GM18861 (cell line): Measurements from ENCODE around the gene RPS27L.
"Not testable (repeated sequence)": the region's sequence is repeated elsewhere in the genome, so short reads cannot be mapped to it uniquely, and the experiment has no call there.

ENCODE experiments used
- ATAC-seq: cut with Tn5 transposase; IDR thresholded peaks from one replicate; pipeline ENCODE4 v1.9.1; 2021; ENCODE audit not compliant: unreplicated experiment

Gene RPS27L

DNA sequence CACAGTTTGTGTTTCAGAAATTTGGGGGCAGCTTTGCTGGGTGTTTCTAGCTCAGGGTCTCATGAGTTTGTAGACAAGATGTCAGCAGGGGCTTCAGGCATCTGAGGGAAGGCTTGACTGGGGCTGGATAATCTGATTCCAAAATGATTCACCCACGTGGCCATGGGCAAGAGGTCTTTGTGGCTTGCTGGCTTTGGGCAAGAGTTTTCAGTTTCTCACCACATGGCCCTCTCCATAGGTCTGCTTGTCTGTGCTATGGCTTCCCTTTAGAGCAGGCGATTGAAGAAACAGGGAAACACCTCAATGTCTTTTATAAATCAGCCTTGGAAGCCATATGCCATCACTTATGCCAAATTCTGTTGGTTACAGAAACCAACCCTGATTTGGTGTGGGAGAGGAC is 11.9 kb downstream of the RPS27L start:
- no peak for ATAC-seq

DNA sequence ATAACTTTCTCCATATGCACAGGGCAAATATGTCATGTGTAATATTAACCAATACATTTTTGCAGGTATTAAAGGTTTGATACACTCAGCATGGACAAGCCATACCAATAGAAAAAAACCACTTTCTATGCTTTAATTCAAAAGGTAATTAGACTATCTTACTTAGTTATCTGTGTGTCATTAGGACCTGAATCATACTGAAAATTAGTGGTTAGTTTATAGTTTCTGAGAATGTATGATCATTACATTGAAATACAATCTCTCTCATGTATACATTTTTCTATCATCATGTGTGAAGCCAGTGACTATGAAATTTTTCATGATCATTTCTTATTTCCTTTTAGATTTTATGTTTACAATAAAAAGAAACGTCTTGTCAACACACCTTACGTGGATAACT is 16.3 kb downstream of the RPS27L start:
- no peak for ATAC-seq

DNA sequence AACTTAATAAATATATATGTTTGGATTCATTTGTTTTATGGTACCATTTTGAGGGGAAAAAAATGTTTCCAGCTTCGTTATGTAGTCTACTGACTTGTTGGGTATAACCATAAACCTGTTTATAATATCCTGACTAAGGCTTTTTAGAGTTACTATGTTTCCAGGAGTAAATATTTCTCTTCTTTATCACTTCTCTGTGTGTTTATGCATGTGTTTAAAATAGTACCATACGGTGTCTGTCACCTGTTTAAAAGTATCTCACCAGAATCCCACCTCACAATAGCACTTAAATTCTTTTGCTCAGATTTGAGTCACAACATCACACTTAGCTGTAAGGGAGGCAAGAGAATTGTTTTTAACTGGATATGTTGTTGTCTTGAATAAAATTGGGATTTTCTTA is 20.5 kb downstream of the RPS27L start:
- no peak for ATAC-seq

DNA sequence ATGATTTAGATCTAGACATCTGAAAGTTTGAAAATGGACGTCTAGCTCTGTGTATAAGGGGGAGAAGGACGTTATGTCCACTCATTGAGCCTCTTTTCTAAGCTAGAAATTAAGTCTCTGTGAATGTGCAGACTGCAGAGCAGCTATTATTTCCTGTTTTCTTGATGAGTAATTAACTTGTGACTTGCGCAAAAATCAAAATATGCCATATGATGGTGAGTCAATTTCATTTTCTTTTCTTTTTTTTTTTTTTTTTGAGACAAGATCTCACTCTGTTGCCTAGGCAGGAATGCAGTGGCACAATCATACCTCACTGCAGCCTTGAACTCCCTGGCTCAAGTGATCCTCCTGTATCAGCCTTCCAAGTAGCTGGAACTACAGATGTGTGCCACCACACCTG is 21.5 kb downstream of the RPS27L start:
- no peak for ATAC-seq

DNA sequence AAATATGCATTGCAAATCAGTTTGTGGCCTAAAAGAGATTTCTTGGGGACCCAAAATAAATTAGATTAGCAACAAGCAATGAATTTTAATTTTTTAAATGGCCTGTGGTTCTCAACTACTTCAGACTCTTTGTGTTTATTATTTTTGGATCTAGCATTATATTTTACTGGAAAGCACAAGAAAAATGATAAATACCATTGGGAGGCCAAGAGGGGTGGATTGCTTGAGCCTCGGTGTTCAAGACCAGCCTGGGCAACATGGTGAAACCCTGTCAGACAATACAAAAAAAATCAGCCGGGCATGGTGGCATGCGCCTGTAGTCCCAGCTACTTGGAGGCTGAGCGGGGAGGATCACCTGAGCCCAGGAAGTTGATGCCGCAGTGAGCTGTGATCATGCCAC is 22.0 kb downstream of the RPS27L start:
- no peak for ATAC-seq

DNA sequence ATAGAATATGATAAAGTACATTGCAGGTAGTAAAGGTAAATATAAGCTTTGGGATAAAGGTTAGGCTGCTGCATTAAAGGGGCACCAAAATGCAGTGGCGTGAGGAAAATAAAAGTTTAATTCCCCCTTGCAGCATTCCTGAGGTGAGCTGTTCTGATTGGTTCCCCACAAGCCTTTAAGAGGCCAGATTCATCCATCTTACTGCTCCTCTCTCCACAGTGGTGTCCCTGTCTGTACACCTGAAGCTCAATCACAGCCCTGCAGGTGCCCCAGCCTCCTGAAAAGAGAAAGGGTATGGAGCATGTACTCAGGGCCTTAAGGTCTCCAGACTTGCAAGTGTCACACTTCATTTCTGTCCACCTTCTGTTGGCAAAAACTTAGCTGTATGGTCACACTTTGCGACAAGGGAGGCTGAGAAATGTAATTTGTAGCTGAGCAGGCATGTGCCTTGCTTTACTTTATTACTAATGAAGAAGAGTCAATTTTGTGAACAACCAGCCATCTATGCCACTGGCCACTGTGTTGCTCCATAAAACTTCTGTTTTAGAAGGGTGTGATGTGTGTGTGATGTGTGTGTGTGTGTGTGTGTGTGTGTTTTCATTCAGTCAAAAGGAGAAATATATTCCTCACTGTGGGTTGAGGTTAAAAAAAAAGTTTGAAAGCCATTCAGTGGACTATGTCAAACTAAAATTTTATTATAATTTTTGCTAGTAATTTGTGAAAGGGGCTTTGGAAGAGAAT is 22.9 kb downstream of the RPS27L start:
- ATAC-seq: no peak

DNA sequence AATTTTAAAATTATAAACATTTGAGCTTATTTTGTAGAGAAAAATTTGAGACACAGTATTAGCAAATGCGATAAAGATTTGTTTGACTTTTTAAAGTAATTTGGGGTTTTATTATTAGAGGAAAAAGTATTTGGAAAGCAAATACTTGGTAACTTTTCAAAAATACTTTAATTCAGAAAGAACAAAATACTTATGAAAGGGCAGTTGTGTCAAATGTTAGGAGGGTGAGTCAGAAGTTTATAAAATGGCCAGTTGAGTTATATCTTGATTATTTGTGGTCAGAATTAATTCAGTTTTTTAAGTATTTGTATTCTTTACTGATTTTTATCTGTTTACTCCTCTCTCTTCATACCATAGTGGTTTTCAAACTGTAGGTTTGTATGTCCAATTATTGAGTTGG is 23.5 kb downstream of the RPS27L start:
- ATAC-seq: no peak

DNA sequence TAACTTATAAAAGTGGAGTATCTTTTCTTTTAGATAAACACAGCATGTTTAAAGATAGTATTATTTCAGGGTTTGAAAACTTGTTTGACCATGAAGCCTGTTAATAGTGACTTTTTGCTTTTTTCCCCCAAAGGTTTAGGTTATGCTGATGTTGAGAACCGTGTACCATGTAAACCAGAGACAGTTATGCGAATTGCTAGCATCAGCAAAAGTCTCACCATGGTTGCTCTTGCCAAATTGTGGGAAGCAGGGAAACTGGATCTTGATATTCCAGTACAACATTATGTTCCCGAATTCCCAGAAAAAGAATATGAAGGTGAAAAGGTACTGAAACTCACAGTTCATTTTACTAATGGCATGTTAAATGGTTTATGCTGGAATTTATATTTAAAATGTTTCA is 30.6 kb downstream of the RPS27L start:
- ATAC-seq: no peak

DNA sequence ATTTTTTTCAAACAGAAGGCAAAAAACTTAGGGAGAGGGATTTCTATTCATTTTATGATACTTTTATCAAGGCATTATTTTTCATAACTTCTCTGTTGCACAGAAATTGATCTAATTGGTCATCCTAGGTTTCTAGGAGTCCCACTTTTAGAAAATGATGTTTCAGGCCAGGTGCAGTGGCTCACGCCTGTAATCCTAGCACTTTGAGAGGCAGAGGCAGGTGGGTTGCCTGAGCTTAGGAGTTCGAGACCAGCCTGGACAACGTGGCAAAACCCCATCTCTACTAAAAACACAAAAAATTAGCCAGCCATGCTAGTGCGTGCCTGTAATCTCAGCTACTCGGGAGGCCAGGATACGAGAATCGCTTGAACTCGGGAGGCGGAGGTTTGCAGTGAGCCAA is 32.8 kb downstream of the RPS27L start:
- no peak for ATAC-seq

DNA sequence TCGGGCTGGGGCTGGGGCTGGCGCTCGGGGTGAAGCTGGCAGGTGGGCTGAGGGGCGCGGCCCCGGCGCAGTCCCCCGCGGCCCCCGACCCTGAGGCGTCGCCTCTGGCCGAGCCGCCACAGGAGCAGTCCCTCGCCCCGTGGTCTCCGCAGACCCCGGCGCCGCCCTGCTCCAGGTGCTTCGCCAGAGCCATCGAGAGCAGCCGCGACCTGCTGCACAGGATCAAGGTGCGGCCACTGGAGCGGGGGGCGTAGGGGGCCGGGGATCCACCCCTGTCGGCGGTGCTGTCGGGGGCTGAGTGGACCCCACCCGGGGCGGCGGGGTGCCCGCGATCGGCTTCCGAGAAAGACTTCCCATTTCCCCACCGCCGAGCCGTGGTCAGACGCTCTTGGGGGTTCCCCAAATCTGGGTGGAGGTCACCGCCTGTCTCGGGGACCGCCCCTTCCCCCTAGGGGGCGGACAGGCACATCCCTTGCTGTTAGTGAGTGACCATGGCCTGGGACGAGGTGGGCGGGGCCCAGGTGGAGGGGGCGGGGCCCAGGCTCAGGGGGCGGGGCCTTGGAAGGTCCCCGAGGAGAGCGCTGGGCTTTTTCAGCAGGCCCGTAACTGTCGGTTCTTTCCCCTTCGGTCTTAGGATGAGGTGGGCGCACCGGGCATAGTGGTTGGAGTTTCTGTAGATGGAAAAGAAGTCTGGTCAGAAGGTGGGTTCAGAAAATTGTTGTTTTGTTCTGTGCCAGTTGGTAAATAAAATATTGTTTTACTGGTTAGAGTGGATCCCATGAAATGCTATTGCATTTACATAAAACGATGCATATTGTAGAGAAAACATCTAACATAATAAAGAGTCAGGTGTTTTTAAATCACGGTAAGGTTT is 35.0 kb downstream of the RPS27L start:
- peak; percentile 79 for ATAC-seq

DNA sequence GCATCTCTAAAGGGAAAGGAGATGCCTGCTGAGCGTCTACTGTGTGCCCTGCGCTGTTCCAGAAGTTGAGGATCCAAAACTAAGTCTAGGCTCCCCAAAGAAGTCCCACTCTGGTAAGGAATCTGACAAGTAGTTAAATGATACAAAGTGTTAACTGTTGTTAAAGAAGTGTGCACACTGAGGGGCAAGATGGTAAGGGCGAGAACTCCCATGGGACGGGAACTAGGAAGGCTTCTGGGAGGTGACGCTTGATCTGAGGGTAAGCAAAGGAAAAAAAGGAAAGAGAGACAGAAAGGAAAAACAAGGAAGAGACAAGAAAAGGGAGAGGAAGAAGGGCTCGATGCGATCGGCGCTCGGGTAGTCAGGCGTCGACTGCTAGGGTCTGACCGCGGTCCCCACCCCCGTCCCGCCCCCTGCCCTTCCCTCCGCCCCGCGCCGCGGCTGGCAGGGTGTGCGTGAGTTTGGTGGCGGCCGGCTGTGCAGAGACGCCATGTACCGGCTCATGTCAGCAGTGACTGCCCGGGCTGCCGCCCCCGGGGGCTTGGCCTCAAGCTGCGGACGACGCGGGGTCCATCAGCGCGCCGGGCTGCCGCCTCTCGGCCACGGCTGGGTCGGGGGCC is 35.8 kb downstream of the RPS27L start, which contains the start of gene LACTB:
LACTB (plus strand) TSS at position 480 of the 620 bp plus-strand sequence; CDS start at position 491, 11 bp downstream.
- ATAC-seq: peak; percentile 51

DNA sequence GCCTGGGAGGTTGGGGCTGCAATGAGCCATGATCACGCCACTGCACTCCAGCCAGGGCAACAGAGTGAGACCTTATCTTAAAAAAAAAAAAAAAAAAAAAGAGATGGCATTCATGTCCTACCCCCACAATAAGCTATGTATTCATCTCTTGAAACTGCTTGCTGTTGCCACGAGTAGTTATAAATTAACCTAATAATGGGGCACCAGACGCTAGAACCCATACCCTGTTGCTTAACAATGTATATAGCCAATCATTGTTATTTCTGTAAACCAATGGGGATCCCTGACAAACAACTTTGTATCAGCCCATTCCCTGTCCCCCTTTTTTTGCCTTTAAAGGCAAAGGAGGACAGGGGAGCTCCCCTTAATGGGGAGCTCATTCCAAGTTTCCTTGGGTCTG is 38.4 kb downstream of the RPS27L start:
- ATAC-seq: no peak

DNA sequence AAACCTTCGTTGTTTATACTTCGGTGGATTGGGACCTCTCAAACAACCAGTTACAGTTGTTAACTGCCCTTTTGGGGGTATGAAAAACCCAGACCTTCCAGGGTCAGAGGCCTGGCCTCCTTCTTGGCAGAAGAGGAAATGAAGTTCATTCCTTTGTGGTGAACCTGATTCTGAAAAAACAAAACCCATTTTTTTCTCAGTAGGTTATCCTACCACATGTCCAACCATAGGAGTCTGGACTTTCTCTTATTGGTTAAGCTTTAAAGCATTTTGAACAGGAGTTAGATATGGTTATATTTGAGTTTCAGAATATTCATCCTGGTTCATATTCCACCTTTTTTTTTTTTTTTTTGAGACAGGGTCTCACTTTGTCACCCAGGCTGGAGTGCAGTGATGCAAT is 42.8 kb downstream of the RPS27L start:
- ATAC-seq: no peak

DNA sequence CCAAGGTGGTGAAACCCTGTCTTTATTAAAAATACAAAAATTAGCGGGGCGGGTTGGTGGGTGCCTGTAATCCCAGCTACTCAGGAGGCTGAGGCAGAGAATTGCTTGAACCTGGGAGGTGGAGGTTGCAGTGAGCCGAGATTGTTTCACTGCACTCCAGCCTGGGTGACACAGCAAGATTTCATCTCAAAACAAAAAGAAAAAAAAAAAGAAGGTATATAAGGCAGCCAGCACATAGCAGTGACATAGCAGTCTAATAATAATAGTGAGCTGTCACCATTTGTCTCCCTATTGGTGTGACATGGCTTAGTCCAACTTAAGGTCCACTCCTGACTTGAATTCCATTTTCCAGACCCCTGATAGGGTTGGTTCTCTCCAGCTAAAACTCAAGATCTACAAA is 44.4 kb downstream of the RPS27L start:
- no peak for ATAC-seq

DNA sequence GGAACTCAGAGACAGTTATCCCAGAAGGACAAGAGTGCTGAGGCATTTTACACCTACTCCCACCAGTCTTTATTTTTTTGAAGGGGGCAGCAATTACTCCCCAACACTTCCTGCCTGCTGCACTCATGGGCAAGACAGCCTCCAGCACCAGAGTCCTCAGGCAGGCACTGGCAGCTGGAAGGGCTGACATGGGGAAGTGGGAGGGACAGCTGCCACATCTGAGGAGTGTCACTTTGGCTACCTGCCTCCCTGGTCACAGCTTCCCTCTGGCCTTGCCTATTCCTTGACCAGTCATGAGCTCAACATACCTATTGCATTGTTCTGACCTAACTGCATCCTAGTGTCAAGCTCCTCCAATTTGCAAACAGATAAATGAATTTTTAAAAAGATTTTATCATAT is 45.8 kb downstream of the RPS27L start:
- ATAC-seq: no peak

DNA sequence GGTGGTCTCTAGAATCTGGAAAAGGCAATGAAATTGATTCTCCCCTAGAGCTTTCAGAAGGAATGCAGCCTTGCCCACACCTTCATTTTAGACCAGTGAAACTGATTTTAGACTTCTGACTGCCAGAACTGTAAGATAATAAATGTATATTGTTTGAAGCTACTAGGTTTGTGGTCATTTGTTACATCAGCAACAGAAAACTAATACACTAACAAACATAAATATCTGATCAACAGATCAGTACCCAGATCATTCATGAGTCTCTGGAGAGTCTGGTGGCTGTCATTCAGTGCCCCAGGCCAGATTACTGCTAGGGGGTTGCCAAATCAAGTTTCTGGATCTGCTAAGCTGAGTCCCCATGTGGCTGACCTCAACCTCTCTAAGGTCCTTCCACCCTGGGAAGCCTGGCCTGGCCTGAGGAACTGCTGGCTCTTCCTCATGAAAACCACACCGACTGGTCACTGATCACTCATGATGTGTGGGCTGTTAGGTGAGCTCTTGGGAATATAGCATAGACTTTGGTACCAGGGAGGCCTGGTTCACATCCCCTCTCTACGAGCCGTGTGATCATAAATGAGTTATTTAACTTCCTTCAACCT is 46.8 kb downstream of the RPS27L start:
- ATAC-seq: no peak

DNA sequence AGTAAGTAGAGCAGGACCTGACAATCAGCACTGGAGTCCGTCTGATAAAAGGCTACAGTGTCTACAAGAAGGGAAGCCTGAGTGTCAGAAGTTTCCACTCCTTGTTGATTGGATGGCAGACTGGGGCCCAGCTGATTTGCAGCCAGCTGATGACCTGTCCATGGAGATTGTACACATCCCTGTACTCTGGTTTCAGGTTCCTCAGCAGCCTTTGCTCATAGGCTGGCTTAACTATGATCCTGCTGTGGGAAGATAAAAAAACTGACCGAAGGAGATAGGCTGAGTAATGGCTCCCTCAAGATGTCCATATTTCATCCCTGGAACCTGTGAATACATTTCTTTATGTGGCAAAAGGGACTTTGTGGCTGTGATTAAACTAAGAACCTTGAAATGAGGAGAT is 47.4 kb downstream of the RPS27L start:
- ATAC-seq: no peak

DNA sequence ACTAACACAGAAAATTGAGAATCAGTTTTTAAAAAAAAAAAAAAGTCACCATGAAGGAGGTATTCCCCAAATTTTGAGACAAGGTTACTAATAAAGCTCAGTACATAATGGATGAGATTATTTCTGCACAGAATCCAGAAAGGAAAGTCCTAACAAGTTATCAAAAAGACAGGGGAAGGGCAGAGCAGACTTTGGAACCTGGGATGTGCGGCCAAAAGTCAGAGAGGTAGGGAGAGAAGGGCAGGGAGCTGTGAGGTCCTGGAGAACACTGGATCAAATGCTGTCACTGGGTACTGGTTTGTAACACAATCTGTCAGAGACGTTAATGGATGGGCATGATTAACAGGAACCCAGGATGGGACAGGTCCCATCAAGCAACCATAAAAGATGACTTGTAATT is 47.8 kb downstream of the RPS27L start:
- no peak for ATAC-seq

DNA sequence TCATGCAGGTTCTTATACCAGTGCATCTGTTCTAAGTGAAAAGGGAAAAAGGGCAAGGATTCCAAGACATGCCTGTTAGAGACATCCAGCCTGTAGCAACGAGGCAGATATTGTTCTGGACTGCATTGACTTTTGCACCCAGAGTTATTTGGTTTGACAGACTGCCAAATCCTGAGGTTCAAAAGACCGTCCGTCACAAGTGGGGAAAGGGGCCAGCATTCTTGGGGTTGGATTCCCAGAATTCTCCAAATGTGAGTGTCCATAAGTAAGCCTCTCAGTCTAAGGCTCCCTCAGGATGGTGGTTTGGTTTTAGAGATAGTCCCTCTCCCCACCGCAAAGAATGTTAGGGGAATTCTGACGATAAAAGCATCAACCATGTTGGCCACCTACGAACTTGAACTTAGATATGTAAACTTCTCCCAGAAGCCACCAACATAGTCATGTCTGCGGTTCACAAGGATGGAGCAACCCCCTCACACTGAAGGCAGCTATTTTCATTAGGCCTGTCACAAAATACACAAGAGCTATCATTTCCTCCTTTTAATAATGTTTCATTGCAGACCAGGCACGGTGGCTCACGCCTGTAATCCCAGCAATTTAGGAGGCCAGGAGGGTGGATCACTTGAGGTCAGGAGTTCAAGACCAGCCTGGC is 49.3 kb downstream of the RPS27L start:
- no peak for ATAC-seq

DNA sequence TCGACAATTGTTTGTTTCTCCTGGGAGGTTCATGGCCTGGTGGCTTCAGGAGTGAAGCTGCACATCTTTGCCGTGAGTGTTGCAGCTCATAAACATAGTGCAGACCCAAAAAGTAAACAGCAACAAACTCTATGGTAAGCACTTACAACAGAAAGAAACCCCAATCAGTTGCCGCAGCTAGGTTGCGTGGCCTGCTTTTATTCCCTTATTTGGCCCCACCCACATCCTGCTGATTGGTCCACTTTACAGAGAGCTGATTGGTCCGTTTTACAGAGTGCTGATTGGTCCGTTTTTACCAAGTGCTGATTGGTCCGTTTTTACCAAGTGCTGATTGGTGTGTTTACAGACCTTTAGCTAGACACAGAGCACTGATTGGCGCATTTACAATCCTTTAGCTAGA is 51.9 kb downstream of the RPS27L start:
- not testable (repeated sequence) for ATAC-seq

DNA sequence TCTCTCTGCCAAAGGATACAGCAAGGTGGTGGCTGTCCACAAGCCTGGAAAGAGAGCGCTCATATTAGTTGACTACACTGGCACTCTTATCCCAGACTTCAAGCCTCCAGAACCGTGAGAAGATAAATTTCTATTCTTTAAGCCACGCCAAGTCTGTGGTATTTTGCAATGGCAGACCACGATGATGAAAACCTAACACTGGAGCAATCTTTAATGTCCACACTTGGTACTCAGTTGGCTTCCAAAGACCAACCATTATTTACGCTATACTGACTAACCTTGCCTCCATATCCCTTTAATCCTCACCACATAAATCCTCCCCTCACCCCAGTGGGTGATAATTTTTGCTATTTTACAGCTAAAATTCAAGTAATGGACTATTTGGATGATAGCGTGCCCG is 52.5 kb downstream of the RPS27L start:
- ATAC-seq: no peak
